Mammary epithelial cell (primary cell): Measurements from ENCODE around the gene SMIM41.
A peak's percentile ranks its signal among the peaks of the same experiment; 100 is the strongest.

ENCODE experiments used
- CTCF ChIP-seq, 2 donors: IDR thresholded peaks in 1 of 2; conservative IDR thresholded peaks in 1 of 2; 2 replicates each; pipeline ENCODE4 v1.5.1; 2011 to 2012; ENCODE audit warnings: inconsistent platforms in 2 of 2, low read length in 2 of 2, mild to moderate bottlenecking in 2 of 2, control low read depth in 1 of 2, low read depth in 1 of 2; ENCODE audit not compliant: insufficient read depth in 1 of 2; ENCODE audit errors: extremely low read depth in 1 of 2
- EZH2 ChIP-seq: IDR thresholded peaks from 2 replicates; pipeline ENCODE4 v1.6.1; 2012; ENCODE audit warnings: low read length, inconsistent platforms, borderline replicate concordance

DNA sequence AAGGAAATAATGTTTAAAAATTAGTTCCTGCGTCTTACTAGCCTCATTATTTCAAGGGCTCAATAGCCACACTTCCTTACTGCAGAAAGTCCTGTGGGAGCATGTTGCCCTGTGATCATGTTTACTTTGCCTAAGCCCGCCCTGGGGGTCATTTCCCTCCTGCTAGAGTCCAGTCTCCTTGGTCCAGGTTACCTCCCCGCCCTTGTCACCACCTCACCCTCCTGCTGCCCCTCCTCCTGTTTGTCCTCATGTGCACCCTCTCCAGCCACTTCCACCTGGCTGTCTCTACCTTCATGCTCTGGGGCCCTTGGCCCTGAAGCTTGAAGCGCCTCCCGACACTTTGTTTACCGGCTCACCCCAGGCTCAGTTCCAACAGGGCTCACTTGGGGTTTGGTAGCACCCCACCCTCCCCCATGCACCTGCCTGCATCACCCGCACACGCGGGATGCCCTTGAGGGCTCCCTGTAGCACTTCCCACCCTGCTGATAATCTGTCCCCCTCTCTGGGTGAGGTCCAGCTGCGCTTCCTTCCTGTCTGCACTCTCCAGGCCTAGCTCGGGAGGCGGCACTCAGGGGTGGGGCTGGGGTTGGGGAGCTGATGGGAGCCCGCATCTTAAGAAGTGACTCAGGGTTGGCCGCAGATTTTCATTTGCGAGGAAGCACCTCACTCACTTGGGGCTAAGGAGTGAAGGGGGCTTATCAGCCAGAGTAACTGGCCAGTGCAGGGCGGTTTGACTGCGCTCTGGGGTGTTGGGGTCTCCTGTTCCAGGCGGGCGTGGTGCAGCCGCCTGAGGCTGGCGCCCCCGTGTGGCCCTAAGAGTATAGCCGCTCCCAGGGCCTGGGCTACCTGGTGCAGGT is 40.1 kb downstream of the SMIM41 start:
- TF ChIP-seq CTCF (conservative IDR thresholded peaks at IDR 0.05 in 1 of 2, IDR thresholded peaks at IDR 0.05 in 1 of 2; ENCODE audit: extremely low read depth in 1 of 2, insufficient read depth in 1 of 2, low read depth in 1 of 2, low read length in 2 of 2) (peak; percentile 32 to 58), EZH2 (no peak)
